IPS-18a (cell line): ENCODE results near the gene CNST.
A peak's percentile ranks its signal among the peaks of the same experiment; 100 is the strongest.

ENCODE experiments used
- H3K27ac ChIP-seq: one replicate; pipeline ENCODE4 v1.5.1; 2013; ENCODE audit warnings: low read length
- H3K27me3 ChIP-seq: one replicate; pipeline ENCODE4 v1.6.1; 2013; ENCODE audit warnings: mild to moderate bottlenecking, low read length; ENCODE audit not compliant: control insufficient read depth, insufficient read depth
- H3K36me3 ChIP-seq: one replicate; pipeline ENCODE4 v1.6.1; 2013; ENCODE audit warnings: low read depth, low read length; ENCODE audit not compliant: control insufficient read depth
- H3K4me1 ChIP-seq: one replicate; pipeline ENCODE4 v1.6.1; 2013; ENCODE audit warnings: low read depth, low read length; ENCODE audit not compliant: control insufficient read depth
- H3K4me3 ChIP-seq: one replicate; pipeline ENCODE4 v1.5.1; 2013; ENCODE audit warnings: low read length
- H3K9ac ChIP-seq: one replicate; pipeline ENCODE4 v1.6.1; 2013; ENCODE audit warnings: mild to moderate bottlenecking, low read length, moderate library complexity
- H3K9me3 ChIP-seq: one replicate; pipeline ENCODE4 v1.6.1; 2013; ENCODE audit warnings: low read depth, low read length; ENCODE audit not compliant: control insufficient read depth

Gene CNST

DNA sequence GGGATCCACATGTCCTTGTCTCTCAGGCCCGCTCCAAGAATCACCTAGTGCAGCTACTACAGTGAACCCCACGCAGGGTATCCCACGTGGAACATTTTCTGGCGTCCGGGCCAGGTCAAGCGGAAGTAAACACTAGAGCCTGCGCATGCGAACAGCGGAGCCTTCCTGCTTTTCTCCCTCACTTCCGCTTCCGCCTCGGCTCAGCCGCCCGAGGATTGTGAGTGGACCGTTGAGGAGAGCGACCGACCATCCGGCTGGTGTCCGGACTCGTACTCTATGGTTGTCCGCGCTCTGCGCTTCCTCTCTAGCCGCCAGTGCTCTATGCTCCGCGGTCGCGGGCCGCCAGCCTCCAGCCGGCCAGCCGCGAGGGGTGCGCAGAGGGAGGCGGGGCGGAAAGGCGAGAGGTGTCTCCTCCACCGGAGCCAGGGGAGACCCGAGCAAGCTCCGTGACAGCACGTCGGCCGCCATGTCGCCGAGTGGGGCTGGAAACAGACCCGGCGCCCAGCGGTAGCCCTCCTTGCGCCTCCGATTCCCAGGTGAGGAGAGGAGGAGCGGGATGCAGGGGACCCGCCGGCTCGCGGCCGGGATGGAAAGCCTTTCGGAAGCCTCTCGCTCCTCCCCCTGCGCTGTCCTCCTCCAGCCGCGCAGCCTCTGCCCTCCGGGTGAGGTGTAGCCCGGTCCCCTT, at the start of gene CNST, which contains the start of gene TFB2M:
CNST (plus strand) TSS at position 329 of the 685 bp plus-strand sequence. CDS start 25,107 bp downstream, outside the sequence.
TFB2M (minus strand) TSS at position 134 of the 685 bp plus-strand sequence; CDS start at position 11, 123 bp downstream.
- no peaks in the 10 kb centered on the region for H3K36me3 ChIP-seq
- no peaks in the 10 kb centered on the region for H3K9me3 ChIP-seq
- peak within 1 kb of the TSS; percentile 52 for H3K27ac ChIP-seq
- peaks cover 7% of the 10 kb centered on the region for H3K4me1 ChIP-seq
- peak within 1 kb of the TSS; percentile 96 for H3K4me3 ChIP-seq
- no peaks in the 10 kb centered on the region for H3K27me3 ChIP-seq
- peak within 1 kb of the TSS; percentile 80 for H3K9ac ChIP-seq

DNA sequence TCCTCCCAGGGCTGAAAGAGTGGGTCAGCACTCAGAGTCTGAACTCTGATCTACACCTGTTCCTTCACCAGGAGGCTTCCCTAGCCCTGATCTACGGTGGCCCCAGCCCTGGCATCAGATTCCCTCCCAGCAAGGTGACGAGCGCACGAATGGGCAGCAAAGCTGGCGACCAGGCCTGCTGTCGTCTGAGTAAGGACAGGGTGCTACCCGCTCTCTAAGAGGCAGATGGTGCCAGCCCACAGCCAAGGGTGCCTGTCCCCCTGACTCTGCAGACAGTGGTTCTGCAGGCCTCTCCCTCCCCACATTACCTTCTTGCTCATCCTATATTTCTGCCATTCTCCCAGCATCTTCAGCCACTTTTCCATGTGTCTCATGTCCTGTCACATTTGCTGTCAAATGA, 48.9 kb upstream of the CNST start:
- Histone ChIP-seq H3K27ac (no peak overlapping the region), H3K4me3 (no peak overlapping the region), H3K36me3 (no peaks in the 10 kb centered on the region), H3K27me3 (no peaks in the 10 kb centered on the region), H3K4me1 (no peaks in the 10 kb centered on the region), H3K9me3 (peaks cover 5% of the 10 kb centered on the region), H3K9ac (no peak overlapping the region)

DNA sequence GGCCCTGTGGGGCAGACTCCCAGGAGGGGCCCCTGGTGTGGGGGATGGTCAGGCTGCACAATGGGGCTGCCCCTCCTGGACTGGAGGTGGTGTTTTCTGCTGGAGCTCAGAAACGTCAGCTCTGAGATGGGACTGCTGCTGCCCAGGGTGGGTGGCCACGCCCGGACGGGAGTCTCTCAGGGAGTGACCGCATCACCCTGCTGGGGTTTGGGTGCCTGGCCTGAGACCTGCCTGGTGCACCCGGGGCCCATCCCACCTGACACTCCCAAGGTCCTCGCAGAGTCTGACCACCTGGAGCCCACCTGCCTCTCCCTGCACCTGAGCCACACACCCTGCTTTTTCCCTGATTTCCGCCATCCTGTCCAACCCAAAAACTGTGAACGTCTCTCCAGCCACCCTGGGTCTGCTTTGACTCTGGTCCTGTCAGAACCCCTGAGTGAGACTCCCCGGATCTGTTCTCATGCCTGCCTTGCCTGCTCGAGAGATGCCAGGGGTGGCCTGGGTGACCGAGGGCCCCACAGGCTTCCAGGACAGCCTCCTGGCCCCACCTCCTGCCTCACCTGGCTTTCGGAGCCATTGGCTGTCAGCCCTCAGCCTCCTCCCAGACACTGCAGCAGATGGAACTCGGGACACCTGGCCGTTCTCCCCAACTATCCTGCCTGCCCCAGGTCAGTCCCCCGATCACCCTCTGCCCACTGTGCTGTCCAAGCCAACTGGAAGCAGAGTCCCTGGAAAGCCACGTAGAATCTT, 47.6 kb upstream of the CNST start:
- Histone ChIP-seq H3K27ac (no peak overlapping the region), H3K9ac (no peak overlapping the region), H3K36me3 (no peaks in the 10 kb centered on the region), H3K4me3 (no peak overlapping the region), H3K9me3 (peaks cover 5% of the 10 kb centered on the region), H3K4me1 (no peaks in the 10 kb centered on the region), H3K27me3 (no peaks in the 10 kb centered on the region)

GRCh38 chr1:246519514-246519913, 46.7 kb upstream of the CNST start:
- Histone ChIP-seq H3K36me3 (no peaks in the 10 kb centered on the region), H3K9me3 (peaks cover 5% of the 10 kb centered on the region), H3K4me3 (no peak overlapping the region), H3K27ac (no peak overlapping the region), H3K27me3 (no peaks in the 10 kb centered on the region), H3K9ac (no peak overlapping the region), H3K4me1 (no peaks in the 10 kb centered on the region)

- no peaks in the 10 kb centered on the region for H3K36me3 ChIP-seq
- H3K4me1 ChIP-seq: no peaks in the 10 kb centered on the region
- no peak overlapping the region for H3K27ac ChIP-seq
- no peak overlapping the region for H3K4me3 ChIP-seq
- H3K27me3 ChIP-seq: no peaks in the 10 kb centered on the region
- H3K9me3 ChIP-seq: peaks cover 11% of the 10 kb centered on the region
- no peak overlapping the region for H3K9ac ChIP-seq
These were observed 39.9 kb upstream of the CNST start for GRCh38 chr1:246526380-246526779.

- H3K4me1 ChIP-seq: no peaks in the 10 kb centered on the region
- no peaks in the 10 kb centered on the region for H3K27me3 ChIP-seq
- H3K9ac ChIP-seq: no peak overlapping the region
- H3K4me3 ChIP-seq: no peak overlapping the region
- H3K36me3 ChIP-seq: no peaks in the 10 kb centered on the region
- H3K27ac ChIP-seq: no peak overlapping the region
- peaks cover 11% of the 10 kb centered on the region for H3K9me3 ChIP-seq
These were observed 39.3 kb upstream of the CNST start for GRCh38 chr1:246526915-246527314.

- H3K9me3 ChIP-seq: peaks cover 11% of the 10 kb centered on the region
- no peaks in the 10 kb centered on the region for H3K36me3 ChIP-seq
- no peak overlapping the region for H3K4me3 ChIP-seq
- H3K27ac ChIP-seq: no peak overlapping the region
- no peak overlapping the region for H3K9ac ChIP-seq
- H3K4me1 ChIP-seq: no peaks in the 10 kb centered on the region
- H3K27me3 ChIP-seq: no peaks in the 10 kb centered on the region
These were observed 38.7 kb upstream of the CNST start for GRCh38 chr1:246527402-246528088.

DNA sequence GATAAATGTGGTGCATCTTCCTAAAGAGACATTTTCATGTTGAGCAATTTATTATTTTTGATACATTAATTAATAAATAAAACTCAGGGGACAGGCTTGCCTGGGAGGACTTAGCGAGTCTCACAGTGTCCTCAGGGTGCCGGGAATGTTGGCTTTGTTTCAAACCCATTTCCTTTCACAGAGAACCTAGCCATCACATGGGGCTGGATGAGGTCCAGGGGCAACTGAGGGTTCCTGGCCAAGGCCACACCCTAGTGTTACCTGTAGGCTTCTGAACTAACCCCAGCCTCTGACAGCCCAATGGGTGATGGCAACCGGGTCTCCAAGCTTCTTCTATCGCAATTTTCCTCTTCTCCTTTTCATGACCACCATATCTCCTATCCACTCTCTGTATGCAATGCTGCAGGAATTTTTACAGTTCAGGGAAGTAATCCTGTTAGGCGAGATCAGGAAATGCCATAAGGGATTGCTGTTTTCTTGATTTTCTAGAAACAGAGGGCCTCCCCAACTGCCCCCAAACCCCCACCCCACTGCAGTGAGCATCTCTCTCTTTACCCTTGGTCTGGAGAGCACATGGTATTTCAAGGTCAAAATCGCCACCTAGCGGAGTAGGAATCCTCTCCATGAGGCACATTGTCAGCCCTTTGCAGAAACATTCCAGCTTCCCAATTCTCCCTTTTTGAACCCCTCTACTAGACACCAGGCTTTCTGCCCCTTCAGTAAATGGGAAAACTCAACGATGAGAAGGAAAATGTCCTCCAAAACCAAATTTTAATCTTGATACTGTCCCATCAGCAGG, 37.1 kb upstream of the CNST start:
- Histone ChIP-seq H3K9ac (no peak overlapping the region), H3K4me3 (no peak overlapping the region), H3K27me3 (no peaks in the 10 kb centered on the region), H3K9me3 (peaks cover 11% of the 10 kb centered on the region), H3K36me3 (no peaks in the 10 kb centered on the region), H3K27ac (no peak overlapping the region), H3K4me1 (no peaks in the 10 kb centered on the region)

- Histone ChIP-seq H3K4me3 (no peak overlapping the region), H3K27ac (no peak overlapping the region), H3K9ac (no peak overlapping the region), H3K36me3 (no peaks in the 10 kb centered on the region), H3K4me1 (no peaks in the 10 kb centered on the region), H3K9me3 (peaks cover 11% of the 10 kb centered on the region), H3K27me3 (no peaks in the 10 kb centered on the region)
These were observed 35.8 kb upstream of the CNST start for GRCh38 chr1:246530482-246530881.

- Histone ChIP-seq H3K4me1 (no peaks in the 10 kb centered on the region), H3K36me3 (no peaks in the 10 kb centered on the region), H3K27ac (no peak overlapping the region), H3K4me3 (no peak overlapping the region), H3K9me3 (peaks cover 11% of the 10 kb centered on the region), H3K9ac (no peak overlapping the region), H3K27me3 (no peaks in the 10 kb centered on the region)
These were observed 33.7 kb upstream of the CNST start for GRCh38 chr1:246532519-246532918.

DNA sequence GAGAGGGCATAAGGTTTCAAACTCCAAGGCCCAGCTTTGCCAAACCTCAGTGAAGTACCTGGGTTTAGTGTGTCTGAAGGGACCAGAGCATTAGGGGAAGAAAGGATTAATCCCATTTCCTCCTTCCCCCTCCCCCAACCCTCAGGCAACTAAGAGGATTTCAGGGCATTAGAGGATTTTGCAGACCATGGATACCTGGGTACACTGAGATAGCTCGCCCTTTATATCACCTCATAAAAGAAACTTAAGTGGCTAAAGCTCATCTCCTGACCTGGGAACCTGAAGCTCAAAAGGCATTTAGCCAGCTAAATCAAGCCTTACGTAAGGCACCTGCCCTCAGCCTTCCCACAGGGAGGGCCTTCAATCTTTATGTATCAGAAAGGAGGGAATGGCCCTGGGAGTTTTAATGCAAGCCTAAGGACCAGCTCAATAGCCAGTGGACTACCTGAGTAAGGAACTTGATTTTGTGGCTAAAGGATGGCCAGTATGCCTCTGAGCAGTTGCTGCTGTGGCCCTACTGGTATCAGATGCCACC, 32.8 kb upstream of the CNST start:
- Histone ChIP-seq H3K27me3 (no peaks in the 10 kb centered on the region), H3K36me3 (no peaks in the 10 kb centered on the region), H3K27ac (no peak overlapping the region), H3K4me1 (no peaks in the 10 kb centered on the region), H3K9ac (no peak overlapping the region), H3K9me3 (peaks cover 11% of the 10 kb centered on the region), H3K4me3 (no peak overlapping the region)
